ENCODE results near the gene PUS1. TPM values are rescaled to one million over a fixed set of nuclear protein-coding genes. Genes with fewer than 3 reads are reported as not detected.
A peak's percentile ranks its signal among the peaks of the same experiment; 100 is the strongest.

Gene PUS1
- total and polyA plus RNA-seq, 10 of the 15 experiments (the other 5 are each of a cell fraction or from before 2014, with no cell fraction given), result 1.3 to 74.2 (median 25.4) TPM

- no peak for TF ChIP-seq BCLAF1 (IDR thresholded peaks at IDR 0.05)
- no peak for TF ChIP-seq BRCA1 (IDR thresholded peaks at IDR 0.05; ENCODE audit: low read depth, low read length)
- TF ChIP-seq ZNF687 (IDR thresholded peaks at IDR 0.05), result peak; percentile 82
- TF ChIP-seq POU2F2 (IDR thresholded peaks at IDR 0.05; ENCODE audit: borderline replicate concordance, low read depth, low read length), result peak; percentile 99
- TF ChIP-seq USF2 (IDR thresholded peaks at IDR 0.05; ENCODE audit: borderline replicate concordance, low read depth, low read length), result peak; percentile 37; the same call in 1 of the 2 replicates
- peak; percentile 86 for TF ChIP-seq RUNX3 (IDR thresholded peaks at IDR 0.05; ENCODE audit: low read length)
- TF ChIP-seq ZBTB40 (IDR thresholded peaks at IDR 0.05; ENCODE audit: borderline replicate concordance), result no peak
- peak; percentile 48 for TF ChIP-seq USF1 (IDR thresholded peaks at IDR 0.05; ENCODE audit: borderline replicate concordance, extremely low read length, insufficient read depth, low read depth, low read length)
- TF ChIP-seq ZNF24 (IDR thresholded peaks at IDR 0.05), result no peak
- peak; percentile 30; the same call in 1 of the 2 replicates for TF ChIP-seq PAX5 (IDR thresholded peaks at IDR 0.05; ENCODE audit: borderline replicate concordance, low read depth, low read length)
- peak; percentile 71 for TF ChIP-seq POLR2A (IDR thresholded peaks at IDR 0.05; ENCODE audit: low read depth, low read length)
- no peak for TF ChIP-seq ESRRA (IDR thresholded peaks at IDR 0.05; ENCODE audit: low read length)
- no peak for TF ChIP-seq TCF7 (IDR thresholded peaks at IDR 0.05; ENCODE audit: borderline replicate concordance)
Measured at GRCh38 chr12:131923260-131923659, 5.8 kb upstream of the PUS1 start (continued).

Data from GM12878 (cell line).